DMS53 treated with DMSO at 0.1 percent for 48 hours (cell line): ENCODE measurements around the gene PDE8A.
A peak's percentile ranks its signal among the peaks of the same experiment; 100 is the strongest.
"Not testable (repeated sequence)": the region's sequence is repeated elsewhere in the genome, so short reads cannot be mapped to it uniquely, and the experiment has no call there.

Experiments used
- DNase-seq: peaks from one replicate; lab custom pipeline; 2025; ENCODE audit not compliant: unreplicated experiment; lab: John Stamatoyannopoulos, UW

Gene PDE8A

GRCh38 chr15:84961114-84961452 is 20.6 kb upstream of the PDE8A start:
- no peak for DNase-seq

GRCh38 chr15:84961707-84962106 is 19.9 kb upstream of the PDE8A start:
- DNase-seq, result no peak

GRCh38 chr15:84962955-84963354 is 18.7 kb upstream of the PDE8A start:
- DNase-seq, result no peak

GRCh38 chr15:84967380-84967779 is 14.3 kb upstream of the PDE8A start:
- DNase-seq, result no peak

GRCh38 chr15:84968301-84968700 is 13.4 kb upstream of the PDE8A start:
- DNase-seq, result no peak

- DNase-seq, result no peak
These were observed 12.4 kb upstream of the PDE8A start for GRCh38 chr15:84969257-84969656.

GRCh38 chr15:84970843-84971242 is 10.8 kb upstream of the PDE8A start:
- DNase-seq, result no peak

GRCh38 chr15:84973492-84974460 is 7.9 kb upstream of the PDE8A start:
- no peak for DNase-seq

- no peak for DNase-seq
These were observed 5.7 kb upstream of the PDE8A start for GRCh38 chr15:84975871-84976351.

- no peak for DNase-seq
These were observed 4.8 kb upstream of the PDE8A start for GRCh38 chr15:84976746-84977345.

GRCh38 chr15:84979651-84980050 is 2.0 kb upstream of the PDE8A start:
- DNase-seq, result no peak

- peak; percentile 72 for DNase-seq
These were observed 1.2 kb upstream of the PDE8A start for GRCh38 chr15:84980196-84981053.

- DNase-seq, result peak; percentile 77
These were observed 474 bp upstream of the PDE8A start for GRCh38 chr15:84981054-84981710.

- DNase-seq, result peak; percentile 1
These were observed 755 bp downstream of the PDE8A start for GRCh38 chr15:84982301-84982920.

- no peak for DNase-seq
These were observed 1.6 kb downstream of the PDE8A start for GRCh38 chr15:84983294-84983693.

GRCh38 chr15:84983711-84984110 is 2.1 kb downstream of the PDE8A start:
- no peak for DNase-seq

GRCh38 chr15:84985158-84985557 is 3.5 kb downstream of the PDE8A start:
- DNase-seq, result no peak

- not testable (repeated sequence) for DNase-seq
These were observed 5.7 kb downstream of the PDE8A start for GRCh38 chr15:84987351-84987750.

- DNase-seq, result no peak
These were observed 6.4 kb downstream of the PDE8A start for GRCh38 chr15:84987949-84988624.
